Measurements from ENCODE around the gene HSP90AA1. TPM values are rescaled to one million over a fixed set of nuclear protein-coding genes. Genes with fewer than 3 reads are reported as not detected.
"Not testable (repeated sequence)": the region's sequence is repeated elsewhere in the genome, so short reads cannot be mapped to it uniquely, and the experiment has no call there.

HSP90AA1 gene
- total RNA-seq, result 277 TPM

- peak; percentile 85 to 88 for TF ChIP-seq POLR2AphosphoS5 (IDR thresholded peaks at IDR 0.05; ENCODE audit: insufficient read depth in 1 of 2, low read depth in 1 of 2)
- no peak for TF ChIP-seq CTCF (IDR thresholded peaks at IDR 0.05)
- peak; percentile 88 to 97 for TF ChIP-seq POLR2A (IDR thresholded peaks at IDR 0.05)
- Histone ChIP-seq H3K36me3 (peaks cover 0 to 35% of the 10 kb centered on the region in 2 donors), H3K4me3 (peak within 1 kb of the TSS; percentile 86 to 96), H3K27ac (peak within 1 kb of the TSS; percentile 100), H3K9me3 (no peaks in the 10 kb centered on the region), H3K4me1 (peaks cover 47% of the 10 kb centered on the region), H3K27me3 (no peaks in the 10 kb centered on the region)
- intact Hi-C loops (cut with DNase I), result no loop called here
- DNase-seq (ENCODE audit: extremely low spot score in 2 of 2), result peak in 1 of 2 donors; percentile 94
Measured at GRCh38 chr14:102086972-102087761, at the start of gene HSP90AA1. TSS of gene HSP90AA1 (minus strand) at chr14:102087044. CDS start at chr14:102086378, 666 bp downstream.

GRCh38 chr14:102135456-102135855 is 48.6 kb upstream of the HSP90AA1 start:
- H3K36me3 ChIP-seq; DNase-seq (ENCODE audit: extremely low spot score in 2 of 2); H3K27ac ChIP-seq; H3K9me3 ChIP-seq; H3K4me1 ChIP-seq; H3K4me3 ChIP-seq; intact Hi-C loops (cut with DNase I); H3K27me3 ChIP-seq: not testable (repeated sequence)

GRCh38 chr14:102134719-102135118 is 47.9 kb upstream of the HSP90AA1 start:
- H3K4me1 ChIP-seq; intact Hi-C loops (cut with DNase I); H3K27ac ChIP-seq; H3K36me3 ChIP-seq; H3K4me3 ChIP-seq; DNase-seq (ENCODE audit: extremely low spot score in 2 of 2); H3K9me3 ChIP-seq; H3K27me3 ChIP-seq: not testable (repeated sequence)

GRCh38 chr14:102134021-102134420 is 47.2 kb upstream of the HSP90AA1 start:
- H3K27ac ChIP-seq; intact Hi-C loops (cut with DNase I); H3K27me3 ChIP-seq; H3K4me3 ChIP-seq; H3K9me3 ChIP-seq; DNase-seq (ENCODE audit: extremely low spot score in 2 of 2); H3K4me1 ChIP-seq; H3K36me3 ChIP-seq: not testable (repeated sequence)

- no peak overlapping the region for H3K27ac ChIP-seq
- no peak for DNase-seq (ENCODE audit: extremely low spot score in 2 of 2)
- H3K27me3 ChIP-seq, result no peaks in the 10 kb centered on the region
- TF ChIP-seq POLR2A (IDR thresholded peaks at IDR 0.05), result no peak
- TF ChIP-seq POLR2AphosphoS5 (IDR thresholded peaks at IDR 0.05; ENCODE audit: insufficient read depth in 1 of 2, low read depth in 1 of 2), result no peak
- no peak for TF ChIP-seq CTCF (IDR thresholded peaks at IDR 0.05)
- intact Hi-C loops (cut with DNase I), result no loop called here
- no peaks in the 10 kb centered on the region for H3K9me3 ChIP-seq
- no peaks in the 10 kb centered on the region for H3K36me3 ChIP-seq
- H3K4me3 ChIP-seq, result no peak overlapping the region
- no peaks in the 10 kb centered on the region for H3K4me1 ChIP-seq
Measured at GRCh38 chr14:102131741-102132140, 44.9 kb upstream of the HSP90AA1 start.

GRCh38 chr14:102126807-102127455 is 40.1 kb upstream of the HSP90AA1 start:
- Histone ChIP-seq H3K4me1 (peaks cover 4% of the 10 kb centered on the region), H3K27me3 (no peaks in the 10 kb centered on the region), H3K27ac (no peak overlapping the region), H3K4me3 (no peak overlapping the region), H3K9me3 (no peaks in the 10 kb centered on the region), H3K36me3 (no peaks in the 10 kb centered on the region)
- TF ChIP-seq CTCF (IDR thresholded peaks at IDR 0.05) (no peak), POLR2AphosphoS5 (IDR thresholded peaks at IDR 0.05; ENCODE audit: insufficient read depth in 1 of 2, low read depth in 1 of 2) (no peak), POLR2A (IDR thresholded peaks at IDR 0.05) (no peak)
- intact Hi-C loops (cut with DNase I), result no loop called here
- no peak for DNase-seq (ENCODE audit: extremely low spot score in 2 of 2)
